ENCODE measurements around the gene GRK3.

Gene GRK3

GRCh38 chr22:25744694-25745093, 180.2 kb downstream of the GRK3 start:
- no peak for DNase-seq

- DNase-seq: no peak
These were observed 181.0 kb downstream of the GRK3 start for GRCh38 chr22:25745341-25746011.

GRCh38 chr22:25746012-25746373, 181.5 kb downstream of the GRK3 start:
- no peak for DNase-seq

GRCh38 chr22:25747245-25747944, 182.9 kb downstream of the GRK3 start:
- DNase-seq: no peak

GRCh38 chr22:25748140-25748539, 183.7 kb downstream of the GRK3 start:
- no peak for DNase-seq

GRCh38 chr22:25748704-25749103, 184.2 kb downstream of the GRK3 start:
- DNase-seq: no peak

GRCh38 chr22:25749420-25750169, 185.1 kb downstream of the GRK3 start:
- peak; percentile 27 for DNase-seq

GRCh38 chr22:25750569-25751173, 186.2 kb downstream of the GRK3 start:
- DNase-seq: no peak

GRCh38 chr22:25751174-25751581, 186.7 kb downstream of the GRK3 start:
- no peak for DNase-seq

GRCh38 chr22:25752615-25753214, 188.2 kb downstream of the GRK3 start:
- DNase-seq: no peak

- no peak for DNase-seq
These were observed 188.8 kb downstream of the GRK3 start for GRCh38 chr22:25753252-25753651.

GRCh38 chr22:25754527-25755202, 190.2 kb downstream of the GRK3 start:
- no peak for DNase-seq

- no peak for DNase-seq
These were observed 193.2 kb downstream of the GRK3 start for GRCh38 chr22:25757686-25758085.

- no peak for DNase-seq
These were observed 193.8 kb downstream of the GRK3 start for GRCh38 chr22:25758316-25758715.

- no peak for DNase-seq
These were observed 195.4 kb downstream of the GRK3 start for GRCh38 chr22:25759825-25760231.

GRCh38 chr22:25760294-25760693, 195.8 kb downstream of the GRK3 start:
- DNase-seq: no peak

GRCh38 chr22:25760848-25761595, 196.5 kb downstream of the GRK3 start:
- no peak for DNase-seq

- no peak for DNase-seq
These were observed 197.7 kb downstream of the GRK3 start for GRCh38 chr22:25762147-25762546.

GRCh38 chr22:25763239-25763777, 198.8 kb downstream of the GRK3 start:
- no peak for DNase-seq

- DNase-seq: no peak
These were observed 200.0 kb downstream of the GRK3 start for GRCh38 chr22:25764270-25765015.

GRCh38 chr22:25765016-25765367, 200.5 kb downstream of the GRK3 start:
- no peak for DNase-seq

All from activated naive CD4-positive, alpha-beta T cell treated with Interleukin-2 at 50 U/mL for 16 hours (primary cell).